GM23248 (cell line): ENCODE results near the gene KRTAP29-1. TPM values are rescaled to one million over a fixed set of nuclear protein-coding genes. Genes with fewer than 3 reads are reported as not detected.

Experiments
- DNase-seq: peaks from one replicate; pipeline ENCODE4 v3.0.0-alpha.2; 2015
- H2AFZ ChIP-seq: fragments of 200-600 bp; sonication (generic); 2 replicates; pipeline ENCODE4 v1.6.1; 2016; ENCODE audit warnings: antibody characterized with exemption
- H3F3A ChIP-seq: fragments of 200-600 bp; sonication (generic); 2 replicates; pipeline ENCODE4 v1.6.1; 2016; ENCODE audit warnings: mild to moderate bottlenecking, antibody characterized with exemption, mixed run types; ENCODE audit not compliant: insufficient read depth
- H3K27ac ChIP-seq: fragments of 200-600 bp; sonication (generic); 2 replicates; pipeline ENCODE4 v1.5.1; 2016; ENCODE audit warnings: mild to moderate bottlenecking
- H3K27me3 ChIP-seq: fragments of 200-600 bp; sonication (generic); replicated peaks from 2 replicates; pipeline ENCODE4 v1.6.1; 2016; ENCODE audit warnings: mild to moderate bottlenecking; ENCODE audit not compliant: insufficient read depth
- H3K36me3 ChIP-seq: fragments of 200-600 bp; sonication (generic); 2 replicates; pipeline ENCODE4 v1.6.1; 2016; ENCODE audit warnings: low read depth, mild to moderate bottlenecking
- H3K4me1 ChIP-seq: fragments of 200-600 bp; sonication (generic); 2 replicates; pipeline ENCODE4 v1.6.1; 2016; ENCODE audit warnings: mild to moderate bottlenecking; ENCODE audit not compliant: insufficient read depth
- H3K4me2 ChIP-seq: fragments of 200-600 bp; sonication (generic); one replicate; pipeline ENCODE4 v1.6.1; 2016; ENCODE audit warnings: mild to moderate bottlenecking; ENCODE audit not compliant: unreplicated experiment
- H3K4me3 ChIP-seq: fragments of 200-600 bp; sonication (generic); 2 replicates; pipeline ENCODE4 v1.5.1; 2016; ENCODE audit warnings: mild to moderate bottlenecking
- H3K79me2 ChIP-seq: fragments of 200-600 bp; sonication (generic); 2 replicates; pipeline ENCODE4 v1.6.1; 2016; ENCODE audit warnings: mild to moderate bottlenecking; ENCODE audit not compliant: insufficient read depth
- H3K9ac ChIP-seq: fragments of 200-600 bp; sonication (generic); 2 replicates; pipeline ENCODE4 v1.6.1; 2016; ENCODE audit warnings: mild to moderate bottlenecking
- H3K9me2 ChIP-seq: fragments of 200-600 bp; sonication (generic); 2 replicates; pipeline ENCODE4 v1.6.1; 2016; ENCODE audit warnings: mixed run types, mild to moderate bottlenecking, moderate library complexity; ENCODE audit not compliant: insufficient read depth
- H3K9me3 ChIP-seq: fragments of 200-600 bp; sonication (generic); one replicate; pipeline ENCODE4 v1.6.1; 2017; ENCODE audit warnings: low read depth
- H4K20me1 ChIP-seq: fragments of 200-600 bp; sonication (generic); 2 replicates; pipeline ENCODE4 v1.6.0; 2016; ENCODE audit not compliant: insufficient read depth
- EZH2 ChIP-seq: fragments of 200-600 bp; sonication (generic); IDR thresholded peaks from 2 replicates; pipeline ENCODE4 v1.6.1; 2018; ENCODE audit warnings: antibody characterized with exemption, mild to moderate bottlenecking; ENCODE audit not compliant: insufficient read depth, poor library complexity, severe bottlenecking
- EZH2phosphoT487 ChIP-seq: fragments of 200-600 bp; sonication (generic); IDR thresholded peaks from 2 replicates; pipeline ENCODE4 v1.6.1; 2018; ENCODE audit warnings: antibody characterized with exemption, moderate library complexity, mild to moderate bottlenecking, low read depth; ENCODE audit not compliant: insufficient read depth
- WGBS, 2 experiments: methylation state at CpG; one replicate each; pipeline ENCODE4 v1.1.6; 2015 to 2017; ENCODE audit warnings: low lambda C conversion rate in 2 of 2, low coverage in 1 of 2; ENCODE audit errors: missing lambda C conversion rate in 2 of 2; 5-methylcytosine and 5-hydroxymethylcytosine counted together
- in situ Hi-C: fragments of 300-500 bp; cut with MboI; formaldehyde crosslinking; loops from 2 replicates; pipeline ENCODE4 v1.15.0; 2020
- polyA plus RNA-seq: library from polyadenylated mRNA; unstranded; fragments of >200 nt; fragmentation: Nextera tagmentation; extraction: Ambion mirVana; gene quantifications from 2 replicates; pipeline ENCODE4 v1.2.1, GENCODE V29; 2016
- total RNA-seq: library from RNA; depleted of rRNA; stranded (reverse); fragments of >200 nt; shearing (Covaris generic); gene quantifications from 2 replicates; pipeline ENCODE4 v1.2.3, GENCODE V29; 2014

KRTAP29-1 gene
- total and polyA plus RNA-seq, 2 experiments from 2014 or later = not detected

- H3K9me3 ChIP-seq = no peaks in the 10 kb centered on the region
Measured at GRCh38 chr17:41311111-41311510, 8.5 kb upstream of the KRTAP29-1 start.

DNA sequence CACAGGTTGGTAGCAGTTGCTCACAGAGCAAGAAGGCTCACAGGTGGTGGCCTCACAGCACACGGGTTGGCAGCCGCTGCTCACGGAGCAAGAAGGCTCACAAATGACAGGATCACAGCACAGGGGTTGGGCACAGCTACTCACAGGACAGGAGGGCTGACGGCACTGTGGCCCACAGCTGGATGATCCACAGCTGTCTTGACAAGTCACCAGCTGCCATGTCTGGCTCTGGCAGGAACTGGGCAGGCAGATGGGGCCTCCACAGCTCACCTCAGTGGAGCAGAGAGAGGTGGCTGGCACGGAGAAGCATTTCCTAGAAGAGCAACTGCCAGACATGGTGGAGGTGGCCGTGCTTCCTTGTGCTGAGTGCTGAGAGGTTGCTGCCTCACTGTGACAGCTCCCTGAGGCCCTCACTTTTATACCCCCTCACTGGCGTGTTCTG, 6.3 kb upstream of the KRTAP29-1 start, which contains the start of gene KRTAP16-1:
TSS of gene KRTAP16-1 (minus strand) at position 392 of the 442 bp plus-strand sequence. CDS start at position 336, 56 bp downstream.
- Histone ChIP-seq H3K27ac (no peak within 1 kb of the TSS), H3K27me3 (no peaks in the 10 kb centered on the region), H3K36me3 (no peaks in the 10 kb centered on the region), H3K9me3 (no peaks in the 10 kb centered on the region), H3F3A (no peaks in the 10 kb centered on the region), H3K4me3 (no peak within 1 kb of the TSS), H2AFZ (peak within 1 kb of the TSS; percentile 28; the same call in 1 of the 2 replicates), H3K9ac (no peak within 1 kb of the TSS), H4K20me1 (no peaks in the 10 kb centered on the region), H3K9me2 (peaks cover 3% of the 10 kb centered on the region; the same call in 1 of the 2 replicates), H3K4me2 (no peak within 1 kb of the TSS), H3K79me2 (no peaks in the 10 kb centered on the region), H3K4me1 (no peaks in the 10 kb centered on the region)
- no peak for DNase-seq
- in situ Hi-C loops = no loop called here
- TF ChIP-seq EZH2phosphoT487 = no peak
- TF ChIP-seq EZH2 = no peak
- 75 to 80% methylated on average over 7 of the region's 7 CpGs for WGBS, 2 experiments

More at GRCh38 chr17:41311111-41311510, 8.5 kb upstream of the KRTAP29-1 start:
- Histone ChIP-seq H3K9me2 (peaks cover 3% of the 10 kb centered on the region; the same call in 1 of the 2 replicates), H3K4me2 (no peak overlapping the region), H3K36me3 (no peaks in the 10 kb centered on the region), H3F3A (no peaks in the 10 kb centered on the region), H3K4me1 (no peaks in the 10 kb centered on the region), H3K9ac (no peak overlapping the region), H4K20me1 (no peaks in the 10 kb centered on the region), H3K4me3 (no peak overlapping the region), H3K27ac (no peak overlapping the region), H3K27me3 (no peaks in the 10 kb centered on the region), H3K79me2 (no peaks in the 10 kb centered on the region), H2AFZ (no peak overlapping the region)
- TF ChIP-seq EZH2phosphoT487 (no peak), EZH2 (no peak)
- in situ Hi-C loops = no loop called here
- no peak for DNase-seq
- WGBS, 2 experiments = 75 to 85% methylated on average over 1 of the region's 1 CpG

- Histone ChIP-seq H3K4me2 (no peak overlapping the region), H3K4me3 (no peak overlapping the region), H3K9me3 (no peaks in the 10 kb centered on the region), H3K79me2 (no peaks in the 10 kb centered on the region), H3K27me3 (no peaks in the 10 kb centered on the region), H3K9me2 (peaks cover 3% of the 10 kb centered on the region; the same call in 1 of the 2 replicates), H3F3A (no peaks in the 10 kb centered on the region), H3K9ac (no peak overlapping the region), H3K4me1 (no peaks in the 10 kb centered on the region), H3K36me3 (no peaks in the 10 kb centered on the region), H2AFZ (peak overlapping the region; percentile 28; the same call in 1 of the 2 replicates), H3K27ac (no peak overlapping the region), H4K20me1 (no peaks in the 10 kb centered on the region)
- DNase-seq = peak; percentile 27
- 43% methylated on average over 10 of the region's 10 CpGs for WGBS, 2 experiments
- in situ Hi-C loops = no loop called here
- no peak for TF ChIP-seq EZH2
- TF ChIP-seq EZH2phosphoT487 = no peak
Measured at GRCh38 chr17:41308251-41308917, 5.7 kb upstream of the KRTAP29-1 start.

- no peaks in the 10 kb centered on the region for H3F3A ChIP-seq
- no peaks in the 10 kb centered on the region for H3K9me3 ChIP-seq
- H3K4me3 ChIP-seq = no peak overlapping the region
- H4K20me1 ChIP-seq = no peaks in the 10 kb centered on the region
- H3K9ac ChIP-seq = no peak overlapping the region
- no peak for TF ChIP-seq EZH2phosphoT487
- TF ChIP-seq EZH2 = no peak
- H3K4me1 ChIP-seq = no peaks in the 10 kb centered on the region
- no peaks in the 10 kb centered on the region for H3K36me3 ChIP-seq
- no peak overlapping the region for H2AFZ ChIP-seq
- WGBS, 2 experiments = 46 to 49% methylated on average over 9 of the region's 9 CpGs
- no peaks in the 10 kb centered on the region for H3K27me3 ChIP-seq
- peaks cover 3% of the 10 kb centered on the region; the same call in 1 of the 2 replicates for H3K9me2 ChIP-seq
- no peaks in the 10 kb centered on the region for H3K79me2 ChIP-seq
- no peak overlapping the region for H3K27ac ChIP-seq
- peak; percentile 60 for DNase-seq
- no peak overlapping the region for H3K4me2 ChIP-seq
- in situ Hi-C loops = no loop called here
Measured at GRCh38 chr17:41307647-41308046, 5.0 kb upstream of the KRTAP29-1 start.
